ENCODE data around the gene TET2.

Gene TET2

GRCh38 chr4:105148776-105149175 is 2.1 kb downstream of the TET2 start:
- H3K36me3 Mint-ChIP-seq (ENCODE audit: low read depth): no peaks in the 10 kb centered on the region
- no peak for DNase-seq (ENCODE audit: low spot score)
- peaks cover 28% of the 10 kb centered on the region for H3K4me1 Mint-ChIP-seq (ENCODE audit: low read depth)
- H3K27me3 Mint-ChIP-seq (ENCODE audit: low read depth): peaks cover 5% of the 10 kb centered on the region
- peak overlapping the region; percentile 59 for H3K4me3 Mint-ChIP-seq
- no peak overlapping the region for H3K27ac Mint-ChIP-seq
- H3K9me3 Mint-ChIP-seq: no peaks in the 10 kb centered on the region

- H3K27ac Mint-ChIP-seq: no peak overlapping the region
- H3K9me3 Mint-ChIP-seq: no peaks in the 10 kb centered on the region
- H3K4me1 Mint-ChIP-seq (ENCODE audit: low read depth): peaks cover 34% of the 10 kb centered on the region
- H3K27me3 Mint-ChIP-seq (ENCODE audit: low read depth): peaks cover 5% of the 10 kb centered on the region
- H3K4me3 Mint-ChIP-seq: peak overlapping the region; percentile 59
- no peaks in the 10 kb centered on the region for H3K36me3 Mint-ChIP-seq (ENCODE audit: low read depth)
- DNase-seq (ENCODE audit: low spot score): no peak
Observed at GRCh38 chr4:105149771-105150170, 3.1 kb downstream of the TET2 start.

GRCh38 chr4:105150503-105150902 is 3.8 kb downstream of the TET2 start:
- Mint-ChIP-seq H3K27me3 (ENCODE audit: low read depth) (peaks cover under 1% of the 10 kb centered on the region), H3K27ac (no peak overlapping the region), H3K9me3 (no peaks in the 10 kb centered on the region), H3K4me1 (ENCODE audit: low read depth) (peaks cover 32% of the 10 kb centered on the region), H3K36me3 (ENCODE audit: low read depth) (peaks cover 2% of the 10 kb centered on the region), H3K4me3 (no peak overlapping the region)
- no peak for DNase-seq (ENCODE audit: low spot score)

- DNase-seq (ENCODE audit: low spot score): no peak
- no peaks in the 10 kb centered on the region for H3K27me3 Mint-ChIP-seq (ENCODE audit: low read depth)
- H3K4me1 Mint-ChIP-seq (ENCODE audit: low read depth): peaks cover 24% of the 10 kb centered on the region
- H3K27ac Mint-ChIP-seq: no peak overlapping the region
- peaks cover 5% of the 10 kb centered on the region for H3K36me3 Mint-ChIP-seq (ENCODE audit: low read depth)
- H3K9me3 Mint-ChIP-seq: no peaks in the 10 kb centered on the region
- H3K4me3 Mint-ChIP-seq: no peak overlapping the region
Observed at GRCh38 chr4:105153749-105154148, 7.1 kb downstream of the TET2 start.

GRCh38 chr4:105154576-105154975 is 7.9 kb downstream of the TET2 start:
- Mint-ChIP-seq H3K9me3 (no peaks in the 10 kb centered on the region), H3K4me1 (ENCODE audit: low read depth) (peaks cover 18% of the 10 kb centered on the region), H3K27ac (no peak overlapping the region), H3K4me3 (no peak overlapping the region), H3K27me3 (ENCODE audit: low read depth) (no peaks in the 10 kb centered on the region), H3K36me3 (ENCODE audit: low read depth) (peaks cover 7% of the 10 kb centered on the region)
- DNase-seq (ENCODE audit: low spot score): no peak

- Mint-ChIP-seq H3K4me3 (no peak overlapping the region), H3K36me3 (ENCODE audit: low read depth) (peaks cover 8% of the 10 kb centered on the region), H3K4me1 (ENCODE audit: low read depth) (peaks cover 13% of the 10 kb centered on the region), H3K9me3 (no peaks in the 10 kb centered on the region), H3K27me3 (ENCODE audit: low read depth) (no peaks in the 10 kb centered on the region), H3K27ac (no peak overlapping the region)
- no peak for DNase-seq (ENCODE audit: low spot score)
Observed at GRCh38 chr4:105155426-105155825, 8.8 kb downstream of the TET2 start.

GRCh38 chr4:105158837-105159236 is 12.2 kb downstream of the TET2 start:
- no peak for DNase-seq (ENCODE audit: low spot score)
- Mint-ChIP-seq H3K27ac (no peak overlapping the region), H3K27me3 (ENCODE audit: low read depth) (no peaks in the 10 kb centered on the region), H3K4me1 (ENCODE audit: low read depth) (peaks cover 12% of the 10 kb centered on the region), H3K9me3 (no peaks in the 10 kb centered on the region), H3K4me3 (no peak overlapping the region), H3K36me3 (ENCODE audit: low read depth) (peaks cover 8% of the 10 kb centered on the region)

GRCh38 chr4:105162123-105162796 is 15.6 kb downstream of the TET2 start:
- Mint-ChIP-seq H3K4me1 (ENCODE audit: low read depth) (no peaks in the 10 kb centered on the region), H3K27me3 (ENCODE audit: low read depth) (no peaks in the 10 kb centered on the region), H3K4me3 (no peak overlapping the region), H3K36me3 (ENCODE audit: low read depth) (peaks cover 8% of the 10 kb centered on the region), H3K9me3 (no peaks in the 10 kb centered on the region), H3K27ac (no peak overlapping the region)
- no peak for DNase-seq (ENCODE audit: low spot score)

GRCh38 chr4:105164548-105164947 is 17.9 kb downstream of the TET2 start:
- no peak for DNase-seq (ENCODE audit: low spot score)
- H3K9me3 Mint-ChIP-seq: peaks cover 4% of the 10 kb centered on the region
- no peak overlapping the region for H3K4me3 Mint-ChIP-seq
- no peaks in the 10 kb centered on the region for H3K27me3 Mint-ChIP-seq (ENCODE audit: low read depth)
- H3K4me1 Mint-ChIP-seq (ENCODE audit: low read depth): peaks cover 3% of the 10 kb centered on the region
- H3K27ac Mint-ChIP-seq: no peak overlapping the region
- peaks cover 25% of the 10 kb centered on the region for H3K36me3 Mint-ChIP-seq (ENCODE audit: low read depth)

GRCh38 chr4:105166066-105166465 is 19.4 kb downstream of the TET2 start:
- no peaks in the 10 kb centered on the region for H3K27me3 Mint-ChIP-seq (ENCODE audit: low read depth)

GRCh38 chr4:105170711-105171110 is 24.0 kb downstream of the TET2 start:
- Mint-ChIP-seq H3K4me1 (ENCODE audit: low read depth) (peaks cover 6% of the 10 kb centered on the region), H3K4me3 (no peak overlapping the region), H3K27me3 (ENCODE audit: low read depth) (no peaks in the 10 kb centered on the region), H3K9me3 (peaks cover 27% of the 10 kb centered on the region), H3K27ac (no peak overlapping the region), H3K36me3 (ENCODE audit: low read depth) (peaks cover 55% of the 10 kb centered on the region)
- no peak for DNase-seq (ENCODE audit: low spot score)

More at GRCh38 chr4:105166066-105166465, 19.4 kb downstream of the TET2 start:
- no peak overlapping the region for H3K4me3 Mint-ChIP-seq
- H3K4me1 Mint-ChIP-seq (ENCODE audit: low read depth): peaks cover 6% of the 10 kb centered on the region
- peaks cover 7% of the 10 kb centered on the region for H3K9me3 Mint-ChIP-seq
- no peak for DNase-seq (ENCODE audit: low spot score)
- H3K27ac Mint-ChIP-seq: no peak overlapping the region
- peaks cover 34% of the 10 kb centered on the region for H3K36me3 Mint-ChIP-seq (ENCODE audit: low read depth)

GRCh38 chr4:105171912-105172311 is 25.2 kb downstream of the TET2 start:
- H3K4me1 Mint-ChIP-seq (ENCODE audit: low read depth): peaks cover 6% of the 10 kb centered on the region
- H3K36me3 Mint-ChIP-seq (ENCODE audit: low read depth): peaks cover 59% of the 10 kb centered on the region
- peaks cover 32% of the 10 kb centered on the region for H3K9me3 Mint-ChIP-seq
- no peaks in the 10 kb centered on the region for H3K27me3 Mint-ChIP-seq (ENCODE audit: low read depth)
- no peak overlapping the region for H3K27ac Mint-ChIP-seq
- DNase-seq (ENCODE audit: low spot score): no peak
- no peak overlapping the region for H3K4me3 Mint-ChIP-seq

- Mint-ChIP-seq H3K4me3 (no peak overlapping the region), H3K36me3 (ENCODE audit: low read depth) (peaks cover 49% of the 10 kb centered on the region), H3K27ac (no peak overlapping the region)
Observed at GRCh38 chr4:105174098-105174497, 27.4 kb downstream of the TET2 start.

GRCh38 chr4:105179539-105180401 is 33.1 kb downstream of the TET2 start:
- no peaks in the 10 kb centered on the region for H3K27me3 Mint-ChIP-seq (ENCODE audit: low read depth)
- H3K4me1 Mint-ChIP-seq (ENCODE audit: low read depth): peaks cover 6% of the 10 kb centered on the region
- DNase-seq (ENCODE audit: low spot score): no peak
- H3K36me3 Mint-ChIP-seq (ENCODE audit: low read depth): peaks cover 21% of the 10 kb centered on the region
- H3K27ac Mint-ChIP-seq: no peak overlapping the region
- no peak overlapping the region for H3K4me3 Mint-ChIP-seq
- peaks cover 18% of the 10 kb centered on the region for H3K9me3 Mint-ChIP-seq

More at GRCh38 chr4:105174098-105174497, 27.4 kb downstream of the TET2 start:
- no peak for DNase-seq (ENCODE audit: low spot score)
- H3K4me1 Mint-ChIP-seq (ENCODE audit: low read depth): peaks cover 6% of the 10 kb centered on the region
- no peaks in the 10 kb centered on the region for H3K27me3 Mint-ChIP-seq (ENCODE audit: low read depth)
- peaks cover 36% of the 10 kb centered on the region for H3K9me3 Mint-ChIP-seq
